ENCODE results near the gene GPC6.

Gene GPC6

DNA sequence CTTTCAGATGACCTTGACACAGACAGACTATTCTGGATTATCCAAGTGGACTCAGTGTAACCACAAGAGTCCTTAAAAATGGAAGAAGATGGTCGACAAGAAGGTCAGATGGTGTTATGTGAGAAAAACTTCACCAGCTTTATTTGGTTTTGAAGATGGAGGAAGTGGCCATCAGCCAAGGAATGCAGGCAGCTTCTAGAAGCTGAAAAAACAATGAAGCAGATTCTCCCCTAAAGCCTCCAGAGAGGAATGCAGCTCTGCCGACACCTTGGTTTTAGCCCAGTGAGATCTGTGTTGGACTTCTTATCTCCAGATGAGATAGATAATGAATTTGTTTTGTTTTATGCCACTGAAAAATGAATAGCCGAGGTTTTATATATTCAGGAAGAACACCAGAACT lies 751.4 kb downstream of the GPC6 start:
- no peak for DNase-seq (ENCODE audit: low read depth)
- TF ChIP-seq, protein P1, sequence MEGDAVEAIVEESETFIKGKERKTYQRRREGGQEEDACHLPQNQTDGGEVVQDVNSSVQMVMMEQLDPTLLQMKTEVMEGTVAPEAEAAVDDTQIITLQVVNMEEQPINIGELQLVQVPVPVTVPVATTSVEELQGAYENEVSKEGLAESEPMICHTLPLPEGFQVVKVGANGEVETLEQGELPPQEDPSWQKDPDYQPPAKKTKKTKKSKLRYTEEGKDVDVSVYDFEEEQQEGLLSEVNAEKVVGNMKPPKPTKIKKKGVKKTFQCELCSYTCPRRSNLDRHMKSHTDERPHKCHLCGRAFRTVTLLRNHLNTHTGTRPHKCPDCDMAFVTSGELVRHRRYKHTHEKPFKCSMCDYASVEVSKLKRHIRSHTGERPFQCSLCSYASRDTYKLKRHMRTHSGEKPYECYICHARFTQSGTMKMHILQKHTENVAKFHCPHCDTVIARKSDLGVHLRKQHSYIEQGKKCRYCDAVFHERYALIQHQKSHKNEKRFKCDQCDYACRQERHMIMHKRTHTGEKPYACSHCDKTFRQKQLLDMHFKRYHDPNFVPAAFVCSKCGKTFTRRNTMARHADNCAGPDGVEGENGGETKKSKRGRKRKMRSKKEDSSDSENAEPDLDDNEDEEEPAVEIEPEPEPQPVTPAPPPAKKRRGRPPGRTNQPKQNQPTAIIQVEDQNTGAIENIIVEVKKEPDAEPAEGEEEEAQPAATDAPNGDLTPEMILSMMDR (IDR thresholded peaks at IDR 0.05; ENCODE audit: control insufficient read depth, insufficient read depth, low read depth, low read length, missing control alignments): no peak
- no peak overlapping the region for H3K4me3 ChIP-seq (ENCODE audit: control insufficient read depth, low read depth, low read length)

DNA sequence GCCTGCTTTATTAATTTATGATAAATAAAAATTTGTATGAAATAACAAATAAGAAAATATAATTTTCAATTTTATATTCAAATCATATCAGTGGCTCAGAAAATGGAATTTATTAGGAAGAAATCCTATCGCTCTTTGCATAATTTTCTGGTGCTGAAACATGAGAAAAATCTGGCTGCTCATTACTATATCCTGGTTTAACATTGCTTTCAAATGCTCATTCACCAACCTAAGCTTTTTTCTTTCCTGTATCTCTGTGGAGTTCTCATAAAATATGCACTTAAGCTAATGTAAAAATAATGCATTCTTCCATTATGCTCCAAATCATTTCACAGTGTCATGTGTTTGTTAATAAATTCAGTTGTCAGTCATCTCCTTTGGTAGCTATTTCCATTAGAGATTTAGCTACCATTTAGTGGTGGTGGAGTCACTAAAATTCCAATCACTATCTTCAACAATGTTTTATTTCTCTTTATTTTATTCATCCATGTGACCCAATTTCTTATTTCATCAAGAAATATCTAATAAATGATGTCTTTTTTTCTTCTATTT lies 754.9 kb downstream of the GPC6 start:
- TF ChIP-seq, protein P1 (IDR thresholded peaks at IDR 0.05; ENCODE audit: control insufficient read depth, insufficient read depth, low read depth, low read length, missing control alignments): no peak
- H3K4me3 ChIP-seq (ENCODE audit: control insufficient read depth, low read depth, low read length): no peak overlapping the region
- DNase-seq (ENCODE audit: low read depth): no peak

DNA sequence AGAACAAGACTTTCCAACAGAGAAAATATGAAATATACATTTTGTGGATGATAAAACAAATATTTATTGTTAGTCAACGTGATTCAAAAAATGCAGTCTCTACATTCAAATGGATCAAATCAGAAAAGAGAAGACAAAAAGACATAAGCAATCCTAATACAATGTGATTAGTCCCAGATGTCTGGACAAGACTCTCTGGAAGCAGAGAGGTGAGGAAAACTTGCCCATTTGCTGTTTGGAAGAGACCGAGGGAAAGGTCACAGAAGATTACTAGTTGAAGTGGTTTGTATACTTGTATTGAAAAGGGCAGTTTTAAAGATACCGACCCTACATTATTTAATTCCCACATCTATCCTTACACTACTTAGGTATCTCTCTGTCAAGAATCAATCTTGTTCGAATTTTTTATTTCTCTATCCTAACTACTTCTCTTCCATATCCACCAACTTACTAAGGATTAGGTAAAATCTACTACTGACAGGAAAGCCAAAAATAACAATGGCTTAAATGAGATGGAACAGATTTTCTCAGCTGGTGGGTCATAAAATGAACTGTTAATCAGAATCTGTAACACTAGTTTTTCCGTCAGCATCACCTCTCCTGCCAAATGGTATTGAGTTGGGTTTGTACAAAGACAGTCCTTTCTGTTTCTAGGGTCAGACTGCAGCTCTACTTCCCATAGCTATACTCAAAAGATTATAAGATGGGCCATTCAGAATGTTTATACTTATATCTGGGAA lies 755.7 kb downstream of the GPC6 start:
- H3K4me3 ChIP-seq (ENCODE audit: control insufficient read depth, low read depth, low read length): no peak overlapping the region
- DNase-seq (ENCODE audit: low read depth): no peak
- TF ChIP-seq, protein P1 (IDR thresholded peaks at IDR 0.05; ENCODE audit: control insufficient read depth, insufficient read depth, low read depth, low read length, missing control alignments): no peak

DNA sequence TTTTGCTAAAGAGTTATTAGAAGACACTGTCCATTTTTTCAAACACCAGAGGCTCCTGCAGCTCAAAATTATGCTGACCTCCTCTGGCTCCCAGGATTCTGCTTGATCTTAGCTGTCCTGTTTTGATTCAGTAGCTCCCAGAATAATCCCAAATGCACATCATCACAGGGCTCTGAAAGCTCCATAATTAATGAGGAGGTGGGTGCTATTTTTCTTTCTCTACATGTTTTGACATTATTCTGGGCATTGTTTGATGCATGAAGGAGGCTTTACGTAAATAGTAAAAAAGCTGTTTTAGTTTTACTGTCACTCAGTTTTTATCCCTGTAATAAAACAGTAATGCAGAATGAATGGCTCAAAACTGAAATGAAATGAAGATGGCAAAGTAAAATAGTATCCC lies 757.4 kb downstream of the GPC6 start:
- TF ChIP-seq, protein P1 (IDR thresholded peaks at IDR 0.05; ENCODE audit: control insufficient read depth, insufficient read depth, low read depth, low read length, missing control alignments): no peak
- H3K4me3 ChIP-seq (ENCODE audit: control insufficient read depth, low read depth, low read length): no peak overlapping the region
- DNase-seq (ENCODE audit: low read depth): no peak

DNA sequence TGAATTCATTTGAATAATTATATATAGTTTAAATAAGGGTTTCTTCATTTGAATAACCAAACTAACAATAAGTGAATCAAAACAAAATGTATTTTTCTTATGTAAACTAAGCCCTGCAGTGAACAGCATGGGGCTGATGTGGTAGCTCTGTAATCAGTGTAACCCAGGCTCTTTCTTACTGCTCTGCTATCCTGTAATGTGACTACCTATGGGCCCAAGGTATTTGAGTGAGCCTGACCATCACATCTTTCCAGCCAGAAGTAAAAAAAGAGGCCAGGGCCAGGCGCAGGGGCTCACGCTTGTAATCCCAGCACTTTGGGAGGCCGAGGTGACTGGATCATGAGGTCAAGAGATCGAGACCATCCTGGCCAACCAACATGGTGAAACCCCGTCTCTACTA lies 758.3 kb downstream of the GPC6 start:
- DNase-seq (ENCODE audit: low read depth): no peak
- TF ChIP-seq, protein P1 (IDR thresholded peaks at IDR 0.05; ENCODE audit: control insufficient read depth, insufficient read depth, low read depth, low read length, missing control alignments): no peak
- no peak overlapping the region for H3K4me3 ChIP-seq (ENCODE audit: control insufficient read depth, low read depth, low read length)

DNA sequence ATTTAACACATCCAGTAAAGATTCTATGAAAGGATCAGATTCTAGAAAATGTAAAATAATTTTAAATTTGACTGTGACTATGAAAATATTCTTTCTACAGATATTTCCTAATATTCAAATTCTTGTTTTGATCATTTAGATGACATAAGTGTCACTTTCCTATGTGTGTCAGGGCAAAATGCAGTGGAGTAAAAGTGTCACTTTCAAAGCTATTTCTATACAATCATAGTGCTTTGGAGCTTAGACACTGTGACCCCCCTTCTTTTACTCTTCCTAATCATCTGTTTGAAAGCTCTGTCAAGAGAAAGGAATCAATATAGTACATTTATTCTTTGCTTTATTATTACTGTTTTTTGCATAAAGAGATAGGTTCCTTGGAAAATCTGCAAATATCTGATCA lies 760.9 kb downstream of the GPC6 start:
- no peak overlapping the region for H3K4me3 ChIP-seq (ENCODE audit: control insufficient read depth, low read depth, low read length)
- no peak for DNase-seq (ENCODE audit: low read depth)
- TF ChIP-seq, protein P1 (IDR thresholded peaks at IDR 0.05; ENCODE audit: control insufficient read depth, insufficient read depth, low read depth, low read length, missing control alignments): no peak
